NK-92 treated with Interleukin-12 subunit alpha and Interleukin-12 subunit beta, amount 100 ng/mL, for 24 hours (cell line): Measurements from ENCODE around the gene RCC1.
A peak's percentile ranks its signal among the peaks of the same experiment; 100 is the strongest.
"Not testable (repeated sequence)": the region's sequence is repeated elsewhere in the genome, so short reads cannot be mapped to it uniquely, and the experiment has no call there.

ENCODE experiments used
- DNase-seq: peaks from one replicate; lab custom pipeline; 2025; lab: John Stamatoyannopoulos, UW

Gene RCC1

GRCh38 chr1:28545246-28545628 lies 39.4 kb downstream of the RCC1 start:
- no peak for DNase-seq

DNA sequence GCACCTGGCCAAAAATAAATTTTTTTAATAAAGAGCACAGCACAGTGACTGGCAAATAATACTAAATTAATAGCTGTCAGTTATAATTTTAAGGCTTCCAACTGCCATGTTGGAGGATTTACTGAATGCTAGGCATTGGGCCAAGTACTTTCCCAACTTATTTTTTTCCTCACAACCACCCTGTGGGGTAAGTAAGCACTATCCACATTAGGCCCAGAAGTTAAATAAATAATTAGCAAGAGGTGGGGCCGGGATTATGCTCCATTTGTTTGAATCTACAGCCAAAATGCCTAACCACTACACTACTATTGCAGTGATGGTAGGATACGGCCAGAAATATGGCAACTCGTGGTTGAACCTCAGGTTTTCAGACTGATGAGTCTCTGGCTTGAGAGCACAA lies 42.5 kb downstream of the RCC1 start:
- DNase-seq = no peak

DNA sequence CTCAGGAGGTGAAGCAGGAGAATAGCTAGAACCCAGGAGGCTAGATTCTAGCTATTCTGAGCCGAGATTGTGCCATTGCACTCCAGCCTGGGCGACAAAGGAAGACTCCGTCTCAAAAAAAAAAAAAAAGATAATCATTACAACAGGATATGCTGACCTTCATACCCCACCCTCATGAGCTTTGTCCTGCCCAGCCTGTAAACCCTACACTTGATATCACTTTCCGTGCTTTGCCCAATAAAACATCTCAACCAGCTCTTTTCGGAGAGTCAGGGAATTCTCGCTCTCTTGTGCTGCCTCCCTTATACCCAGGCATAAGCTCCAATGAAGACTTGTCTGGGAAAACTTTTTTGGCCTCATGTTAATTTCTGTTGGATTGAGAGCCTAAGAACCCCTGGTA lies 45.5 kb downstream of the RCC1 start:
- DNase-seq = no peak

DNA sequence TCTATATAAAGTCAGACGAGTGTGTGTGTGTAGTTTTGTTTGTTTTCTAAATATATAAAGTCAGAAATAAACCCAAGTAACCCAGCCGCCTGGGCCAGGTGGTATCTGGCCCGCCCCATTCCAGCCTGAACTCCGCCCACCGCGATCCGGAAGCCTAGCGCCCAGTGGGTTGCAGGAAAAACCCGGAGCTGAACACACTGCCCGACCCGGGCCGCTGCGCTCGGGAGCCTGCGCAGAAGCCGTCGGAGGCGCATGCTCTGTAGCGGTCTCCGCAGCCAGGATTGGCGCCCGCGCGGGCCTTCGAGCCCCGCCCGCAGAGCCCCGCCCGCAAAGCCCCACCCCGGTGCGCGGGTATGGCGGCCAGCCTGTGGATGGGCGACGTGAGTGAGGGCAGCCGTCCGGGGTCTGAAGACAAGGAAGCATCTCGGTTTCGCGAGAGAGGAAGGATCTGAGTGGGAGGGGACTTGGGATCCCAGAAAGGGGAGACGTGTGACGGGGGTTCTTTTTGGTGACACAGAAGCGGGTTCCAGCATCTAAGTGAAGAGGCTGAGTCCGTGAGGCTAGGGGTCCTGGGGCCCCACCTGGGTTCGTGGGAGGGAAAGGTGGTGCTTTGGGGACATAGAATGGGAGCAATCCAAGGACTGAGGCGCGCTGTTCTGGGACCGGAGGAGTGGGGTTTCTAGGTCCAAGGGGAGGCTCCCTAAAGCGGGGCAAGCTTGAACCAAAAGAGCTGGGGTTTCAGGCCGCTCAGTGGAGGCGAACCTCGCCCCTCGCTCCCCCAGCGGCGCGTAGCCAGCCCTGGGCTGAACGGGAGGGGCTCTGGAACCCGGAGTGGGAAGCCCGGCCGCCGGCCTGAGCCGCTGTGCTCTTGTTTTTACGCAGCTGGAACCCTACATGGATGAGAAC lies 47.2 kb downstream of the RCC1 start, which contains the start of gene TRNAU1AP:
TSS of gene TRNAU1AP (plus strand) at position 328 of the 906 bp plus-strand sequence. CDS start at position 354, 26 bp downstream.
- peak; percentile 95 for DNase-seq

DNA sequence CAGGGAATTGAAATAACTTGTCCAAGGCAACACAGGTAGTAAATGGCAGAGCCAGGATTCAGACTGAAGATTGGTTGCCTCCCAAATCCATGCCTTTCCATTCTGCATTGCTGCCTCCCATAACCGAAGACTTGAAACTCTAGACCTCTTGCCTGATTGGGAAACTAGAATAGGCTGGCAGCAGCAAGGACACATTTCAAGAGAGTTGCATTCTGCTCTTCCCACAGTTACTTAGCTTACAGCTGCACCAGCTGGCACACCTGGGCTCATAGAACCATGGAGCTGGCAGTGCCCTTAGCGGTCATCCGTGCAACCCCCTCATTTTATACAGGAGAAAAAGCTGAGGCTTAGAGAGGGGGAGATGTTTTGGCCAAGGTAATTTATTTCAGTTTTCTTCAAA lies 55.0 kb downstream of the RCC1 start:
- no peak for DNase-seq

- DNase-seq = no peak
Measured at GRCh38 chr1:28564310-28564709, 58.5 kb downstream of the RCC1 start.

DNA sequence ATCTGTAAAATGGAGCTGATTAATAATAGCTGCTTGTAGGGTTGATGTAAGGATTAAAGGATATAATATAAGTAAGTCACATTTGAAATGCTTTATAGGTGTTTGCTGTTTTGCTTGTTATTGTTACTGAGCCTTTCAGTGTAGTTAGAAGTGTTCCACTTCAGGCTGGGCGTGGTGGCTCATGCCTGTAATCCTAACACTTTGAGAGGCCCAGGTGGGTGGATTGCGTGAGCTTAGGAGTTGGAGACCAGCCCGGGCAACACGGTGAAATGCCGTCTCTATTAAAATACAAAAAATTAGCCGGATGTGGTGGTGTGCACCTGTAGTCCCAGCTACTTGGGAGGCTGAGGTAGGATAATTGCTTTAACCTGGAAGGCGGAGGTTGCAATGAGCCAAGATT lies 59.2 kb downstream of the RCC1 start:
- no peak for DNase-seq

- DNase-seq = no peak
Measured at GRCh38 chr1:28565726-28566125, 59.9 kb downstream of the RCC1 start.

DNA sequence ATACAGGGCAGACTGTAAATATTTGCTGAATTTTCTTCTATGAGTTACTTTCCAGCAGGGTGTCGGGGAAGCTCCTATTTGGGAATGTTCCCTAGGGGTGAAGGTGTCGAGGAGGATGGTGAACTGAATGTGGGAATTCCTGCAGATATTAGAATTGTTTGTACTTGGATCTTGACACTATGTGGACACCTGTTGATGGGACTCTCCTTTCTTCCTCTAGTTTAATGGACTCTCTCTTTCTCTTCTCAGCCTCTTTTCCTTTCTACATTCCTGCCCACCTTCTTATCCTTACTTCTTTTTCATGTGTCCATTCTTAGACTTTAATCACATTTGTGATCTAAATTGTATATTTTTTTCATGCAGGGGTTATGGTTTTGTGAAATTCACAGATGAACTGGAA lies 61.1 kb downstream of the RCC1 start:
- DNase-seq = no peak

DNA sequence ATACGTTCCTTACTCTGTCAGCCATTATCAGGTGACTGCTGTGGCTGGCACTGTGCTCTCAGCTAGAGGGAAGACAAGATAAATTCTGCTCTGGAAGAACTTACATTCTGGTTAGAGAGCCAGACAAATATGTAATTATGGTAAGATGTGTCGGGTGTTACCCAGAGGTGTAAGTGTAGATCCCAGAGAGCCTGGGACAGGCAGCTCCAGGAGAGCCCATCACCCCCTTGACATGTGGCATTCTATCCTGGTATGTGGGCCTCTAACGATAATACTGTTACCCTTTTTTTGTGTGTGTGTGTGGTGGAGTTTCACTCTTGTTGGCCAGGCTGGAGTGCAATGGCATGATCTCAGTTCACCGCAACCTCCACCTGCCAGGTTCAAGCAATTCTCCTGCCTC lies 66.1 kb downstream of the RCC1 start:
- DNase-seq = no peak

DNA sequence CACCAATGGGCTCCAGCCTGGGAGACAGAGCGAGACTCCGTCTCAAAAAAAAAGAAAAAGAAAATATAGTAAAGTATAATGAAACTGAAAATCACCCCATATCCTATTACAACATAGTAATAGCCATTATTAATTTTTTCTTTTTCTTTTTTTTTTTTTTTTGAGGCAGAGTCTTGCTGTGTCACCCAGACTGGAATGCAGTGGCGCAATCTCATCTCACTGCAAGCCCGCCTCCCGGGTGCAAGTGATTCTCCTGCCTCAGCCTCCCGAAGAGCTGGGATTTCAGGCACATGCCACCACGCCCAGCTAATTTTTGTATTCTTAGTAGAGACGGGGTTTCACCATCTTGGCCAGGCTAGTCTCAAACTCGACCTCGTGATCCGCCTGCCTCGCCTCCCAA lies 67.0 kb downstream of the RCC1 start:
- not testable (repeated sequence) for DNase-seq

- no peak for DNase-seq
Measured at GRCh38 chr1:28573564-28573963, 67.7 kb downstream of the RCC1 start.

DNA sequence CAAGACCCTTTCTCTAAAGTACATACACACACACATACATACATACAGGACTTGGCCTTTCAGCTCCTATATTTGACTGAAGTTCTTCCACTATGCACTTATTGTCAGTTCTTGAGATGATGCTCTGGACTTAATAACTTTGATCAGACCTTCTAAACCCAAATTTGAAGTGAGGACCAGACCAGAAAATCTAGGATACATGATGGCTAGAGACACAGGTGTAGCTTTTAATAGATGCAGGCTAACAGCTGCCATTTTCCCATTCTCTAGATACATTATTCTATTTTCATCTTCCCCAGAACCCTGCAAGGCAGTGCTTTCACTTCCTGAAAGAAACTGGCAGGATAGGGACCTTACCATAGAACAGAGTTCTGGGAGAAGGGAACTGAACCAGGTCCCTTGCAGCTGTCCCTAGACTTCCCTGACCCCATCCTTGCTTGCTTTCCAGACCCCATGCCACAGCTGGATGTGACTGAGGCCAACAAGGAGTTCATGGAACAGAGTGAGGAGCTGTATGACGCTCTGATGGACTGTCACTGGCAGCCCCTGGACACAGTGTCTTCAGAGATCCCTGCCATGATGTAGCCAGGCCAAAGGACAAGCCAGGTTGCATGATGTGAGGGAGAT lies 71.3 kb downstream of the RCC1 start:
- DNase-seq = no peak

- no peak for DNase-seq
Measured at GRCh38 chr1:28577738-28578536, 72.1 kb downstream of the RCC1 start.

- DNase-seq = no peak
Measured at GRCh38 chr1:28578696-28579218, 72.9 kb downstream of the RCC1 start.

DNA sequence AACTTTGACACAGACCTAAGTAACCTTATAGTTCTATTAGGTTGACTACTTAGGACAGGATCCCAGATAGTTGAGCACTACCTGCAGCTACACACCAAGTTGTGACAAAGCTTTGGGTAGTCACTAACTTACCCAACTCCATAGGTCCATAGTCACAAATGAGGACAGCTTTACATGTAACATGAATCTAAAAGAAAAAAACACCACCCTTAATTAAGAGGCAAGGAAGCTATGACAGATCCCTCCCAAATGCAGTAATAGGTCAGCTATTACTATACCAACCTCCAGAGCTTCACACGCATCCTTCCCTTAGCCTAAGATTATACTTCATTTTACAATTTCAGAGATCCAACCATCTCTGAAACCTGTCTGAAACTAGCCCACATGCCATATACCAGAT lies 73.6 kb downstream of the RCC1 start:
- DNase-seq = no peak

GRCh38 chr1:28580722-28581530 lies 75.1 kb downstream of the RCC1 start:
- peak; percentile 67 for DNase-seq

DNA sequence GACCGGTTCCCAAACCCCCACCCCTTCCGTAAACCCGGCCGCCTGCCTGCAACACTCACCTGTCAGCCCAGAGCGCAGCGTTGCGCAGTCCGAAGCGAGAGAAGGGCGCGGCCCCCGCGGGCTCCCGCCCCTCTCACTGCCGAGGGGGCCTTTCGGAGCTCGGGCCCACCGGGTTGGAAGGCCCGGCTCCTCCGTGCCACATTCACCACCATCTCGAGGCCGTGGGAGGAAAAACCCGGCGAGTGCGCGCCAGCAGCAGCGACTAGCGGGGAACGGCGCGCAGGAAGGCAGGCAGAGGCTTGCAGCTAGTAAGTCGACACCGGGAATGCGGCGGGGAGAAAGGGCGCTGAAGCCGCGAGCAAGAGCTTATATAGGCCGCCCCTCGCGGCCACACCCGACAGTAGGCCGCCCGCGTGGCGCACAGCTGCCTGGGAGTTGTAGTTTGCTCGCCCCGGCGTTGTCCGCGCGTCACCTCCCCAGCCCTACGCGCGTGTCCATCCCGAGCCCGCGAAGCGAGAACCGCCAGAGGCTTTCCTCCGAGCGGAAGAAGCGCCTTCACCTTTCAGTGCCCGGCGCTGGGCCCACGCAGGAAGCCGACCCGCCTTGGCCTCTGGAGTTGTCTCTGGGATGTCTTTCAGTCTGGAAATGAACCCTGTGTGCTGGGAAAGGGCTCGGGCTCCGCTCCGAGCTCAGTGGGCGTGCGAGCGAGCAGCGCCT lies 75.8 kb downstream of the RCC1 start:
- DNase-seq = peak; percentile 92

- DNase-seq = no peak
Measured at GRCh38 chr1:28582248-28582615, 76.4 kb downstream of the RCC1 start.

DNA sequence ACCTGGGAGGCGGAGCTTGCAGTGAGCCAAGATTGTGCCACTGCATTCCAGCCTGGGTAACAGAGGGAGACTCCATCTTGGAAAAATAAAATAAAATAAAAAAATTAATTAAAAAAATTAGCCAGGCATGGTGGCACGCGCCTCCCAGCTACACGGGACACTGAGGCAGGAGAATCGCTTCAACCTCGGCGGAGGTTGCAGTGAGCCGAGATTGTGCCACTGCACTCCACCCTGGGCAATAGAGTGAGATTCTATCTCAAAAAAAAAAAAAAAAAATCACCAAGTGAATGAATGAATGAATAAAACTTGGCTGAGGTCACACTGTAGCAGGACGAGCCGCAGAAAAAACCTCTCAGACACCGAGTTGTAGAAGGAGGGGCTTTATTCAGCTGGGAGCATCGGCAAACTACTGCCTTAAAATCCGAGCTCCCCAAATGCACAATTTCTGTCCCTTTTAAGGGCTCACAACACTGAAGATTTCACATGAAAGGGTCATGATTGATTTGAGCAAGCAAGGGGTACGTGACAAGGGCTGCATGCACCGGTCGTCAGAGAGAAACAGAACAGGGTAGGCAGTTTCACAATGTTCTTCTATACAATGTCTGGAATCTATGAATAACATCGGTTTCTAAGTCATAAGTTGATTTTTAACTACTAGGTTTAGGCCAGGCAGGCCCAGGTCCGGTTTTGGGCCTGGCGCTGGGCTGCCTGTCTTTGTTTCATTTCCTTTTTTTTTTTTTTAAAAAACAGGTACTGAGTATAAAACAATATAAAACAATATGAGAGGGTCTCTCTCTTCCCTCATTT lies 80.9 kb downstream of the RCC1 start:
- DNase-seq = not testable (repeated sequence)
